ENCODE results near the gene HPN.

Gene HPN

GRCh38 chr19:35104361-35104760 lies 62.8 kb downstream of the HPN start:
- DNase-seq (ENCODE audit: low read depth): no peak
- no peak for TF ChIP-seq CTCF (IDR thresholded peaks at IDR 0.05; ENCODE audit: control insufficient read depth, extremely low read depth, insufficient read depth)
- H3K4me3 ChIP-seq (ENCODE audit: low read depth, low read length): no peak overlapping the region

- TF ChIP-seq CTCF (IDR thresholded peaks at IDR 0.05; ENCODE audit: control insufficient read depth, extremely low read depth, insufficient read depth): no peak
- H3K4me3 ChIP-seq (ENCODE audit: low read depth, low read length): no peak overlapping the region
- no peak for DNase-seq (ENCODE audit: low read depth)
Observed at GRCh38 chr19:35105047-35105410, 63.5 kb downstream of the HPN start.

DNA sequence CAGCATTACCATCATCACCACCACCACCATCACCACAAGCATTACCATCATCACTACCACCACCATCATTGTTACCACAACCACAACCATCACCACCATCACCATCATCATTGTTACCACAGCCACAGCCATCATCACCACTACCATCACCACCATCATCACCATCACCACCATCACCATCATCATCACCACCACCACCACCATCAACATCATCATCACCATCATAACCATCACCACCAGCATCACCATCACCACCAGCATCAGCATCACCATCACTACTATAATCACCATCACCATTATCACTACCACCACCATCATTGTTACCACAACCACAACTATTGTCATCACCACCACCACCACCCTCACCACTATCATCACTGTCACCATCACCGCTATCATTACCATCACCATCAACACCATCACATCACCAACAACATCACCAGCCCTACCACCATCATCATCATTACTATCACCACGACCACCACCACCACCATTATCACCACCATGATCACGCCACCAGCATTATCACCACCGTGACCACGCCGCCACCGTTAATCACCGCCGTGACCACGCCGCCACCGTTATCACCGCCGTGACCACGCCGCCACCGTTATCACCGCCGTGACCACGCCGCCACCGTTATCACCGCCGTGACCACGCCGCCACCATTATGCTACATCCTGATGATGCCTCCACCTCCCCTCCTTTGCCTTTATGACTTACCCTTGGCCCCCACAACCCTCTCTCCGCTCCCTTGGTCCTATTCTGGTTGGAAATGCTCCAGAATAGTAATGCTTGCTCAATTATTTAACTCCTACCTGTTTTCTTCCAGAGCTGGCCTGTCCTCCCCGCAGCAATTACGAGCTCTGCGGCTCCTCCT lies 64.1 kb downstream of the HPN start:
- no peak overlapping the region for H3K4me3 ChIP-seq (ENCODE audit: low read depth, low read length)
- no peak for DNase-seq (ENCODE audit: low read depth)
- TF ChIP-seq CTCF (IDR thresholded peaks at IDR 0.05; ENCODE audit: control insufficient read depth, extremely low read depth, insufficient read depth): no peak

- no peak for TF ChIP-seq CTCF (IDR thresholded peaks at IDR 0.05; ENCODE audit: control insufficient read depth, extremely low read depth, insufficient read depth)
- H3K4me3 ChIP-seq (ENCODE audit: low read depth, low read length): no peak overlapping the region
- DNase-seq (ENCODE audit: low read depth): no peak
Observed at GRCh38 chr19:35106291-35106583, 64.7 kb downstream of the HPN start.

- no peak for TF ChIP-seq CTCF (IDR thresholded peaks at IDR 0.05; ENCODE audit: control insufficient read depth, extremely low read depth, insufficient read depth)
- DNase-seq (ENCODE audit: low read depth): no peak
- no peak overlapping the region for H3K4me3 ChIP-seq (ENCODE audit: low read depth, low read length)
Observed at GRCh38 chr19:35106898-35107541, 65.5 kb downstream of the HPN start.

DNA sequence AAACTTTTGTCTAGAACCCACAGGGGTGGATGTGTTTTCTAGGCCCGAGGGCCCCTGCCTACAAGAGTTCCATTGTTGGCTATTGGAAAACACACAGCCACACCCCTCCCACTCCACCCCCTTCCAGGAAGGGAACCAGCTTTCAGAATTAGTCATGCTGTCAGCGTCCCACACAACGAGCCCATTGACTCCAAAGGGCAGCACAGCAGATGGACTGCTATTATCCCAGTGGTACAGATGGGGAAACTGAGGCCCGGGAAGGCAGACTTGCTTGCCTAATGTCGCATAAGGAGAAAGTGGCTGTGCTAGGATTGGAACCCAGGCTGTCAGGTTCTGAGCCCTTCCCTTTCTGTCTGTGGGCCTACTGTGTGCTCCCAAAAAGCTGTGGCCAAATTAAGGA lies 66.0 kb downstream of the HPN start:
- DNase-seq (ENCODE audit: low read depth): no peak
- H3K4me3 ChIP-seq (ENCODE audit: low read depth, low read length): no peak overlapping the region
- no peak for TF ChIP-seq CTCF (IDR thresholded peaks at IDR 0.05; ENCODE audit: control insufficient read depth, extremely low read depth, insufficient read depth)

Data from LNCaP clone FGC (cell line).